ENCODE data around the gene ZC3H11A.
"Not testable (repeated sequence)": the region's sequence is repeated elsewhere in the genome, so short reads cannot be mapped to it uniquely, and the experiment has no call there.

The ZC3H11A gene

DNA sequence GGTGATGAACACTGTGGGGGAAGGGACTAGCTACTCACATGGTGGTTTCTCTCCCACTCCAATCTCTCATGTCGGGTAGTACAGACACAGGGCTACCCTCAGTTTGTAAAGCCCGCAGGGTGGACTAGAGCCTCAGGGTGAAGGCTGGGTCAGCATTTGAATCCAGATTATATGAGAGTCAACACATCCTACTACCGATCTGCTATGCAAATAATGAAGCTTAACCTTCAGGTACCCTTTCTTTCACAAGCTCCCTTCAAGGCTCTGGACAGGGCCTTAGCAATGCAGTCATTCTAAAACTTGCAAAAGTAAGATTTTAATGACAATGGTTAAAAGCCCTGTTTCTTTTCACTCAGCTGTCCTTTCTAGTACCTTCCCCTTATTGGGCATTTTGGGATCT is 5.5 kb upstream of the ZC3H11A start:
- no peak for DNase-seq

DNA sequence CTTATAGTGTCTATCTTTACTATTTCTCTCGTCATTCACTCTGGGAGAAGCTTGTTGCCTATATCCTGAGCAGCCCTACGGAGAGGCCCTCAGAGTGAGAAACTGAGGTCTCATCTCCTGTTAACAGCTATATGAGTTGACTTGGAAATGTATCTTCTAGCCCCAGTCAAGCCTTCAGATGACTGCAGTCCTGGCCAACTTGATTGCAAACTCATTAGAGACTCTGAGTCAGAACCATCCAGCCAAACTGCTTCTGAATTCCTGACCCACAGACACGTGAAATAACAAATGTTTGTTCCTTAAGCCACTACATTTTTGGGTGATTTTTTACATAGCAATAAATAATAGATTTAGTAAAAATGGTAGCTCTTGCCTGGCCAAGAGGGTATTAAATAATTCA is 3.9 kb upstream of the ZC3H11A start:
- no peak for DNase-seq

DNA sequence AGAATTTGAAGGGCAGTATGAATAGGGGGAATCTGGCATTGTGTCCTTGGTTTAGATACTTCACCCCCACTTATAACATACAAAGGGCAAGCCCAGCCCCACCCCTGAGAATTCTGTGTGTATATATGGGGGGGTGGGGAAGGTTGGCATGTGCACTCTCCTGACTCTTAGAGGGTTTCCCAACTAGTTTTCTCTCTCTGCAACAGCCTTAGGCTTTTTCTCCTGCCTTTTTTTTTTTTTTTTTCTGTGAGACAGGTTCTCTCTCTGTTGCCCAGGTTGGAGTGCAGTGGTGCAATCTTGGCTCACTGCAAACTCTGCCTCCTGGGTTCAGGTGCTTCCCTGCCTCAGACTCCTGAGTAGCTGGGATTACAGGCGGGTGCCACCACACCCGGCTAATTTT is 2.9 kb upstream of the ZC3H11A start:
- no peak for DNase-seq

GRCh38 chr1:203793561-203793960 is 1.9 kb upstream of the ZC3H11A start:
- DNase-seq = not testable (repeated sequence)

DNA sequence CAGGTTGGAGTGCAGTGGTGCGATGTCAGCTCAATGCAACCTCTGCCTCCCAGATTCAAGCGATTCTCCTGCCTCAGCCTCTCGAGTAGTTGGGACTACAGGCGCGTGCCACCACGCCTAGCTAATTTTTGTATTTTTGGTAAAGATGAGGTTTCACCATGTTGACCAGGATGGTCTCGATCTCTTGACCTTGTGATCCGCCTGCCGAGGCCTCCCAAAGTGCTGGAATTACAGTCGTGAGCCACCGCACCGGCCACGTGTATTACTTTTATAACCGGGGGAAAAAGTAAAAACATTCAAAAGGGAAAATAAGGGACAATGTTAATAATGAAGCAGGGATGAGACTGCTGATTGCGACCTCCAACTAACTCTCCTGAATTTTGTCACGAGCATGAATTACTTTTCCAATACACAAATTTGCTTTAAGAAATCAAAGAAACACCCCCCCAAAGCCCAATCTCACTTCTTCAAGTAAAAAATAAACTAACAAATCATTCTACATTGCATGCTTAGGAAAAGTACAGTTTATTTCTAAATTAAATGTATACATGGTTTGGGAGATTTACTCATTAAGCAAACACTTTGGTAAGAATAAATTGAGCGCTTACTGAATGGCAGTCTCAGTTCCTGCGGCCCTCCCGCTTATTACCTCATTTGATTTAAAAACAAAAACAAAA is 521 bp upstream of the ZC3H11A start:
- DNase-seq = no peak

DNA sequence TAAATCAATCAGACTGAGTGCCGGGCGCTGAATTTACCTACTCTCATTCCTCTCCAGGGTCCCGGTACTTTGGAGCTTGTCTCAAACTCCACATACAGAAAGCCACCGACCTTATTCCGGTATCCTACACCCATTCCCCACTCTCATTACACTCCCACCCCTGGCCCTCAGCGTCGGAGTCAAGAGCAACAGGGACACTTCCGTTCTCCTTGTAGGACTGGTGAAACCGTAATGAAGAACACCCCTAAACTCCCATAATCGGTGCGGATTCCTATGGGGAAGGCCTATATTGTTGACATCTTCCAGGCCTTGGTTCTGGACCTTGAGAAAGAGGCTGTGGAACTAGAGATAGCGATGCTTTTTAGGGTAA is 798 bp downstream of the ZC3H11A start:
- no peak for DNase-seq

- no peak for DNase-seq
These were observed 1.8 kb downstream of the ZC3H11A start for GRCh38 chr1:203797216-203797615.

DNA sequence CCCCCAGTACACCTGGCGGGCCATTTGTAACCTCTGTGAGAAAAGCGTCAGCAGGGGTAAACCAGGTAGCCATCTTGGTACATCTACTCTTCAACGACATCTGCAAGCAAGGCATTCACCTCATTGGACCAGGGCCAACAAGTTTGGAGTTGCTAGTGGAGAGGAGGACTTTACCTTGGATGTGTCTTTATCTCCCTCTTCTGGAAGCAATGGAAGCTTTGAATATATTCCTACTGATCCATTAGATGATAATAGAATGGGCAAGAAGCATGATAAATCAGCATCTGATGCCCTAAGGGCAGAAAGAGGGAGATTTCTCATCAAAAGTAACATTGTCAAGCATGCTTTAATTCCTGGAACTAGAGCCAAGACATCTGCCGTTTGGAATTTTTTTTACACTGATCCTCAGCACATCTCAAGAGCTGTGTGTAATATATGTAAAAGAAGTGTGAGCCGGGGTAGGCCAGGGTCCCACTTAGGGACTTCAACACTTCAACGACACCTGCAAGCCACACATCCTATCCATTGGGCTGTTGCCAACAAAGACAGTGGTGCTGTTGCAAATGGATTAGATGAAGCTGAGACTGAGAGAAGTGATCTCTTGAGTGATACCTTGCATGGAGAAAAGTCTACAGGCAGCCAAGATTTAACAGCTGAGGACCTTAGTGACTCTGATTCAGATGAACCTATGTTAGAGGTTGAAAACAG is 2.7 kb downstream of the ZC3H11A start:
- no peak for DNase-seq

DNA sequence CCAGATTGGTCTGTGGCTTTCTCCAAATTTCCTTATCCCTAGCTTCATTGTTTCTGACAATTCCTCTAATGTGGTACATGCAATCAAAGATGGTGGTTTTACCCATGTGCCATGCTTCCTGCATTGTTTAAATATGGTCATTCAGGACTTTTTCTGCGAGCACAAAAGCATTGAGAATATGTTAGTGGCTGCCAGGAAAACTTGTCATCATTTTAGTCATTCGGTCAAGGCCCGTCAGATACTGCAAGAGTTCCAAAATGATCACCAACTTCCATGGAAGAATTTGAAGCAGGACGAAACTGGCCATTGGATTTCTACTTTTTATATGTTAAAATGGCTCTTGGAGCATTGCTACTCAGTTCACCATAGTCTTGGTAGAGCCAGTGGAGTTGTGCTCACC is 3.7 kb downstream of the ZC3H11A start:
- DNase-seq = no peak

DNA sequence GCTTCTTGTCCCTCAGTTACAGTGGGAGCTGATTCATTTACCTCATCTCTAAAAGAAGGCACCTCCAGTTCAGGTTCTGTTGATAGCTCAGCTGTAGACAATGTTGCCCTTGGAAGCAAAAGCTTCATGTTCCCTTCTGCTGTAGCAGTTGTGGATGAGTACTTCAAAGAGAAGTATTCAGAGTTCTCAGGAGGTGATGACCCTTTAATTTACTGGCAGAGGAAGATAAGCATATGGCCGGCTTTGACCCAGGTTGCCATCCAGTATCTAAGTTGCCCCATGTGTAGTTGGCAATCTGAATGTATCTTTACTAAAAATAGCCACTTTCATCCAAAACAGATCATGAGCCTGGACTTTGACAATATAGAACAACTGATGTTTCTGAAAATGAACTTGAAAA is 4.5 kb downstream of the ZC3H11A start:
- DNase-seq = no peak

- DNase-seq = no peak
These were observed 10.3 kb downstream of the ZC3H11A start for GRCh38 chr1:203805689-203806088.

DNA sequence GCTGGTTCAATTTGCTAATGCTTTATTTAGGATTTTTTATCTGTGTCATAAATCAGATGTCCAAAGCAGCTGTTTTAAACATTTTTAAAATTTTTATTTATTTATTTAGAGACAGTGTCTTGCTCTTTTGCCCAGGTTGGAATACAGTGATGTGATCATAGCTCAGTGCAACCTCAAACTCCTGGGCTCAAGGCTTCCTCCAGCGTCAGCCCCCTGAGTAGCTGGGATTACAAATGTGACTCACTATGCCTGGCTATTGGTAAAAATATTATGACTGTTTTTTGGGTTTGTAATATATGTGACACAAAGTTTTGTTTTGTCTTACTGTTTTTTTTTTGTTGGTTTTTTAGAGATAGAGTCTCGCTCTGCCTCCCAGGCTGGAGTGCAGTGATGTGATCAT is 11.8 kb downstream of the ZC3H11A start:
- DNase-seq = no peak

- no peak for DNase-seq
These were observed 18.3 kb downstream of the ZC3H11A start for GRCh38 chr1:203813581-203814341.

GRCh38 chr1:203818399-203818798 is 23.0 kb downstream of the ZC3H11A start:
- no peak for DNase-seq

- no peak for DNase-seq
These were observed 27.9 kb downstream of the ZC3H11A start for GRCh38 chr1:203823306-203823705.

- no peak for DNase-seq
These were observed 30.8 kb downstream of the ZC3H11A start for GRCh38 chr1:203826175-203826574.

GRCh38 chr1:203828002-203828401 is 32.6 kb downstream of the ZC3H11A start:
- no peak for DNase-seq

- DNase-seq = no peak
These were observed 33.1 kb downstream of the ZC3H11A start for GRCh38 chr1:203828503-203828902.

- not testable (repeated sequence) for DNase-seq
These were observed 33.8 kb downstream of the ZC3H11A start for GRCh38 chr1:203829247-203829646.

DNA sequence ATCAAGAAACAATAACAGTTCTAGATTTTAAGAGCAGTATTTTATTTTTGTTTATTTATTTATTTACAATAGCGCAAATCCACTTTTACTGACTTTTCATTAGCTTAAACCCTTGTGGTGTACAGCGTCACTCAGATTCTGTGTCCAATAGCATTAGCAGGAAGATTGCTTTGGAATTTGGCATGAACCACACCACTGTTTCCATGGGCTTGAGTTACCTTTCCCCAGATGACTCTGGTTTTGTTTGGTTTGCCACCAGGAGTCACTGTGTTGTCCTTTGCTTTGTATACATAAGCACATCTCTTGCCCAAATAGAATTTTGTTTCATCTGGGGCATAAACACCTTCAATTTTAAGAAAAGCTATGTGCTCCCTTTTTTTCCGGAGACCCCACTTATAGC is 40.1 kb downstream of the ZC3H11A start:
- no peak for DNase-seq

- DNase-seq = no peak
These were observed 43.7 kb downstream of the ZC3H11A start for GRCh38 chr1:203839081-203839480.

GRCh38 chr1:203840208-203840808 is 44.9 kb downstream of the ZC3H11A start:
- no peak for DNase-seq

- no peak for DNase-seq
These were observed 47.1 kb downstream of the ZC3H11A start for GRCh38 chr1:203842559-203842876.

- no peak for DNase-seq
These were observed 48.0 kb downstream of the ZC3H11A start for GRCh38 chr1:203843435-203843834.

Measured in stimulated activated naive CD4-positive, alpha-beta T cell treated with Interleukin-2 at 50 U/mL for 16 hours (primary cell).